Tibial artery (tissue), 4 donors: Measurements from ENCODE around the gene BIRC3.

Experiments used
- DNase-seq, 2 donors: peaks; one replicate each; pipeline ENCODE4 v3.0.0-alpha.2; 2019
- H3K27ac ChIP-seq, 2 donors: fragments of 200-600 bp; sonication (generic) in 1 of 2; 1 replicate in 1 of 2; 2 replicates in 1 of 2; pipeline ENCODE4 v1.5.1; 2018 to 2019; ENCODE audit warnings: mild to moderate bottlenecking in 1 of 2
- H3K27me3 ChIP-seq, 2 donors: fragments of 200-600 bp; sonication (generic) in 1 of 2; one replicate each; pipeline versions ENCODE4 v1.5.1 to v1.6.0; 2016 to 2019
- H3K36me3 ChIP-seq, 3 donors: fragments of 200-600 bp; sonication (generic) in 2 of 3; one replicate each; pipeline ENCODE4 v1.5.1; 2016 to 2019; ENCODE audit warnings: mild to moderate bottlenecking in 2 of 3
- H3K4me1 ChIP-seq, 4 donors: fragments of 200-600 bp; sonication (generic) in 2 of 4; 1 replicate in 3 of 4; 2 replicates in 1 of 4; pipeline ENCODE4 v1.5.1; 2016 to 2019
- H3K4me3 ChIP-seq, 2 donors: fragments of 200-600 bp; sonication (generic) in 1 of 2; 1 replicate in 1 of 2; 2 replicates in 1 of 2; pipeline ENCODE4 v1.5.1; 2018 to 2019; ENCODE audit warnings: mild to moderate bottlenecking in 2 of 2
- H3K9me3 ChIP-seq, 3 donors: fragments of 200-600 bp; sonication (generic) in 1 of 3; one replicate each; pipeline ENCODE4 v1.5.1; 2016 to 2019
- CTCF ChIP-seq, 2 experiments: fragments of 200-600 bp in 1 of 2; fragments of 450-650 bp in 1 of 2; IDR thresholded peaks; one replicate each; pipeline ENCODE4 v1.5.1; 2017 to 2019; ENCODE audit warnings: antibody characterized with exemption in 2 of 2, mild to moderate bottlenecking in 1 of 2, moderate library complexity in 1 of 2
- intact Hi-C: fragments of 100-400 bp; cut with DNase I; formaldehyde crosslinking; loops from one replicate; pipeline ENCODE4 v1.15.0; 2023; ENCODE audit warnings: low total_unique reads

BIRC3 gene

GRCh38 chr11:102341844-102342318, 24.6 kb downstream of the BIRC3 start:
- intact Hi-C loops: loop anchor here (2.0 to 10.0 kb wide), 2 partner anchors 153 to 427 kb away; partner anchors contain the start of genes ANGPTL5 and CEP126
- no peak overlapping the region for H3K4me3 ChIP-seq
- H3K4me1 ChIP-seq: peaks cover 0 to 8% (median 4%) of the 10 kb centered on the region in 4 donors
- peak; percentile 79 to 83 for DNase-seq
- peaks cover 0 to 12% (median 0%) of the 10 kb centered on the region in 3 donors for H3K36me3 ChIP-seq
- H3K27ac ChIP-seq: no peak overlapping the region
- H3K27me3 ChIP-seq: no peaks in the 10 kb centered on the region
- H3K9me3 ChIP-seq: no peaks in the 10 kb centered on the region
- TF ChIP-seq CTCF (IDR thresholded peaks at IDR 0.05): peak; percentile 69

DNA sequence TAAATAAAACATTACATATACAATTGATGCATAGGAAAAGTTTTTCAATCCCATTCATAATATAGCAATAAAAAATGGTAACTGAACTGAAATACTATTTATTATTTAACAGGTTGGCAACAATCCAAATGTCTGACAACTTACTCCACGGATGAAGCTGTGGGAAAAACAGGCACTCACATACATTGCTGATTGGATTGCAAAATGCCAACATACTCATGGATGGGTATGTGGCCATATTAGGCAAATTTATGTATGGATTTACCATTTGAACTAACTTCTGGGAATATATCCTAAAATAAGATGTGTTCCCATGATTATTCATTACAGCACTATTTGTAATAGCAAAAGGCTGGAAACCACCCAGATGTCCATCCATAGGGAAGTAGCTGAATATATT, 26.5 kb downstream of the BIRC3 start:
- no peak for DNase-seq
- TF ChIP-seq CTCF (IDR thresholded peaks at IDR 0.05): no peak
- H3K27me3 ChIP-seq: no peaks in the 10 kb centered on the region
- no peaks in the 10 kb centered on the region for H3K9me3 ChIP-seq
- no peak overlapping the region for H3K27ac ChIP-seq
- no peaks in the 10 kb centered on the region for H3K36me3 ChIP-seq
- intact Hi-C loops: loop anchor here (2.0 to 10.0 kb wide), 2 partner anchors 151 to 429 kb away; partner anchors contain the start of genes ANGPTL5 and CEP126
- H3K4me1 ChIP-seq: peaks cover 0 to 16% (median 6%) of the 10 kb centered on the region in 4 donors
- H3K4me3 ChIP-seq: no peak overlapping the region

- Histone ChIP-seq H3K27ac (peak overlapping the region; percentile 98 to 99), H3K9me3 (no peaks in the 10 kb centered on the region), H3K4me1 (peaks cover 0 to 37% (median 12%) of the 10 kb centered on the region in 4 donors), H3K4me3 (peak overlapping the region; percentile 87 to 89), H3K27me3 (no peaks in the 10 kb centered on the region), H3K36me3 (peaks cover 0 to 9% (median 7%) of the 10 kb centered on the region in 3 donors)
- no peak for TF ChIP-seq CTCF (IDR thresholded peaks at IDR 0.05)
- intact Hi-C loops: loop anchor here (5.0 to 10.0 kb wide), 2 partner anchors 266 to 431 kb away; partner anchors contain the start of genes ANGPTL5 and CEP126
- no peak for DNase-seq
Observed at GRCh38 chr11:102345904-102346303, 28.6 kb downstream of the BIRC3 start.

- no peak for TF ChIP-seq CTCF (IDR thresholded peaks at IDR 0.05)
- Histone ChIP-seq H3K4me1 (peaks cover 0 to 37% (median 12%) of the 10 kb centered on the region in 4 donors), H3K27ac (peak overlapping the region; percentile 98 to 99), H3K9me3 (no peaks in the 10 kb centered on the region), H3K4me3 (peak overlapping the region; percentile 87 to 89), H3K27me3 (no peaks in the 10 kb centered on the region), H3K36me3 (peaks cover 0 to 9% (median 7%) of the 10 kb centered on the region in 3 donors)
- no peak for DNase-seq
- intact Hi-C loops: loop anchor here (5.0 to 10.0 kb wide), 2 partner anchors 266 to 432 kb away; partner anchors contain the start of genes ANGPTL5 and CEP126
Observed at GRCh38 chr11:102346456-102346747, 29.1 kb downstream of the BIRC3 start.

- Histone ChIP-seq H3K27me3 (no peaks in the 10 kb centered on the region), H3K4me1 (peaks cover 0 to 37% (median 12%) of the 10 kb centered on the region in 4 donors), H3K9me3 (no peaks in the 10 kb centered on the region), H3K4me3 (peak within 1 kb of the TSS; percentile 87 to 89), H3K36me3 (peaks cover 0 to 9% (median 7%) of the 10 kb centered on the region in 3 donors), H3K27ac (peak within 1 kb of the TSS; percentile 98 to 99)
- intact Hi-C loops: loop anchor here (5.0 to 10.0 kb wide), 2 partner anchors 265 to 432 kb away; partner anchors contain the start of genes ANGPTL5 and CEP126
- DNase-seq: peak; percentile 93 to 96
- peak; percentile 74 to 79 for TF ChIP-seq CTCF (IDR thresholded peaks at IDR 0.05)
Observed at GRCh38 chr11:102346748-102347461, 29.6 kb downstream of the BIRC3 start, which contains the start of gene BIRC2. Gene BIRC2, plus strand, starts transcription at chr11:102347214. Its CDS starts 2,641 bp downstream, at chr11:102349855.
